ENCODE data around the gene CNOT6.

The CNOT6 gene

GRCh38 chr5:180599981-180600553, 105.9 kb downstream of the CNOT6 start:
- H3K9ac ChIP-seq (ENCODE audit: low read length): no peak overlapping the region
- H3K27ac ChIP-seq (ENCODE audit: low read length): no peak overlapping the region
- no peaks in the 10 kb centered on the region for H3K4me1 ChIP-seq (ENCODE audit: low read length)
- H3K36me3 ChIP-seq (replicated peaks; ENCODE audit: low read depth, low read length): no peaks in the 10 kb centered on the region
- no peaks in the 10 kb centered on the region for H3K79me2 ChIP-seq (ENCODE audit: low read length)
- no peak overlapping the region for H3K4me2 ChIP-seq (ENCODE audit: low read length)
- no peak for TF ChIP-seq CTCF (IDR thresholded peaks at IDR 0.05; ENCODE audit: low read depth, low read length)
- TF ChIP-seq EZH2phosphoT487 (IDR thresholded peaks at IDR 0.05; ENCODE audit: low read depth): no peak
- H4K20me1 ChIP-seq (ENCODE audit: insufficient read depth, low read length): no peaks in the 10 kb centered on the region
- no peak overlapping the region for H3K4me3 ChIP-seq (ENCODE audit: low read length)
- no peak overlapping the region for H2AFZ ChIP-seq (ENCODE audit: low read depth, low read length)
- no peaks in the 10 kb centered on the region for H3K9me3 ChIP-seq (ENCODE audit: insufficient read depth, low read length)
- H3K27me3 ChIP-seq (ENCODE audit: low read depth, low read length): 0 out of 2 replicates have a peak, but pooled peaks cover 3% of the 10 kb centered on the region

GRCh38 chr5:180600554-180601041, 106.4 kb downstream of the CNOT6 start:
- Histone ChIP-seq H3K27ac (ENCODE audit: low read length) (no peak overlapping the region), H2AFZ (ENCODE audit: low read depth, low read length) (no peak overlapping the region), H3K36me3 (replicated peaks; ENCODE audit: low read depth, low read length) (no peaks in the 10 kb centered on the region)

GRCh38 chr5:180601591-180602480, 107.7 kb downstream of the CNOT6 start:
- no peaks in the 10 kb centered on the region for H4K20me1 ChIP-seq (ENCODE audit: insufficient read depth, low read length)
- no peak overlapping the region for H2AFZ ChIP-seq (ENCODE audit: low read depth, low read length)
- H3K27me3 ChIP-seq (ENCODE audit: low read depth, low read length): 0 out of 2 replicates have a peak, but pooled peaks cover 3% of the 10 kb centered on the region
- H3K9me3 ChIP-seq (ENCODE audit: insufficient read depth, low read length): no peaks in the 10 kb centered on the region
- no peaks in the 10 kb centered on the region for H3K4me1 ChIP-seq (ENCODE audit: low read length)
- no peak overlapping the region for H3K9ac ChIP-seq (ENCODE audit: low read length)
- TF ChIP-seq EZH2phosphoT487 (IDR thresholded peaks at IDR 0.05; ENCODE audit: low read depth) (no peak), CTCF (IDR thresholded peaks at IDR 0.05; ENCODE audit: low read depth, low read length) (no peak)
- H3K4me3 ChIP-seq (ENCODE audit: low read length): no peak overlapping the region
- H3K4me2 ChIP-seq (ENCODE audit: low read length): no peak overlapping the region
- no peak overlapping the region for H3K27ac ChIP-seq (ENCODE audit: low read length)
- no peaks in the 10 kb centered on the region for H3K79me2 ChIP-seq (ENCODE audit: low read length)
- no peaks in the 10 kb centered on the region for H3K36me3 ChIP-seq (replicated peaks; ENCODE audit: low read depth, low read length)

More at GRCh38 chr5:180600554-180601041, 106.4 kb downstream of the CNOT6 start:
- no peak for TF ChIP-seq CTCF (IDR thresholded peaks at IDR 0.05; ENCODE audit: low read depth, low read length)
- no peak for TF ChIP-seq EZH2phosphoT487 (IDR thresholded peaks at IDR 0.05; ENCODE audit: low read depth)
- H3K9ac ChIP-seq (ENCODE audit: low read length): no peak overlapping the region
- no peaks in the 10 kb centered on the region for H4K20me1 ChIP-seq (ENCODE audit: insufficient read depth, low read length)
- 0 out of 2 replicates have a peak, but pooled peaks cover 3% of the 10 kb centered on the region for H3K27me3 ChIP-seq (ENCODE audit: low read depth, low read length)
- no peaks in the 10 kb centered on the region for H3K79me2 ChIP-seq (ENCODE audit: low read length)
- H3K4me2 ChIP-seq (ENCODE audit: low read length): no peak overlapping the region
- H3K9me3 ChIP-seq (ENCODE audit: insufficient read depth, low read length): no peaks in the 10 kb centered on the region
- H3K4me3 ChIP-seq (ENCODE audit: low read length): no peak overlapping the region
- H3K4me1 ChIP-seq (ENCODE audit: low read length): no peaks in the 10 kb centered on the region

GRCh38 chr5:180602481-180603075, 108.4 kb downstream of the CNOT6 start:
- Histone ChIP-seq H3K4me3 (ENCODE audit: low read length) (no peak overlapping the region), H3K4me2 (ENCODE audit: low read length) (no peak overlapping the region), H2AFZ (ENCODE audit: low read depth, low read length) (no peak overlapping the region), H3K4me1 (ENCODE audit: low read length) (no peaks in the 10 kb centered on the region), H3K27me3 (ENCODE audit: low read depth, low read length) (0 out of 2 replicates have a peak, but pooled peaks cover 3% of the 10 kb centered on the region), H3K79me2 (ENCODE audit: low read length) (no peaks in the 10 kb centered on the region), H3K9ac (ENCODE audit: low read length) (no peak overlapping the region), H3K27ac (ENCODE audit: low read length) (no peak overlapping the region), H3K36me3 (replicated peaks; ENCODE audit: low read depth, low read length) (no peaks in the 10 kb centered on the region), H3K9me3 (ENCODE audit: insufficient read depth, low read length) (no peaks in the 10 kb centered on the region), H4K20me1 (ENCODE audit: insufficient read depth, low read length) (no peaks in the 10 kb centered on the region)
- TF ChIP-seq EZH2phosphoT487 (IDR thresholded peaks at IDR 0.05; ENCODE audit: low read depth) (no peak), CTCF (IDR thresholded peaks at IDR 0.05; ENCODE audit: low read depth, low read length) (no peak)
